HEK293 (cell line): Measurements from ENCODE around the gene ANO8.

Experiments used
- CTCF ChIA-PET: fragments of 350-600 bp; formaldehyde crosslinking; extraction: SDS; loops from one replicate; lab custom pipeline; 2021; ENCODE audit warnings: antibody characterized with exemption; lab: Yijun Ruan, JAX
- POLR2A ChIA-PET: fragments of 300-600 bp; formaldehyde crosslinking; extraction: SDS; loops from one replicate; lab custom pipeline; 2020; ENCODE audit warnings: antibody characterized with exemption, inconsistent platforms; lab: Yijun Ruan, JAX
- H3K27ac ChIP-seq: fragments of 200-500 bp; sonication (Bioruptor generic); 2 replicates; pipeline ENCODE4 v1.5.1; 2014; ENCODE audit warnings: low read depth, low read length, control low read depth, inconsistent platforms; ENCODE audit errors: extremely low read depth
- H3K36me3 ChIP-seq, 2 experiments: fragments of 200-500 bp in 1 of 2; sonication (Bioruptor generic) in 1 of 2; 1 replicate in 1 of 2; 2 replicates in 1 of 2; pipeline ENCODE4 v1.5.1; 2014 to 2017; ENCODE audit warnings: inconsistent platforms in 2 of 2, low read length in 2 of 2; ENCODE audit not compliant: control insufficient read depth in 2 of 2, insufficient read depth in 1 of 2
- H3K4me1 ChIP-seq: fragments of 200-500 bp; sonication (Bioruptor generic); 2 replicates; pipeline ENCODE4 v1.5.1; 2014; ENCODE audit warnings: mild to moderate bottlenecking, low read length, inconsistent platforms; ENCODE audit not compliant: control insufficient read depth, insufficient read depth
- H3K4me3 ChIP-seq: 2 replicates; pipeline ENCODE4 v1.5.1; 2011; ENCODE audit warnings: low read depth, mild to moderate bottlenecking, control low read depth, low read length, moderate library complexity
- H3K9me3 ChIP-seq: fragments of 200-500 bp; sonication (Bioruptor generic); 2 replicates; pipeline ENCODE4 v1.5.1; 2014; ENCODE audit warnings: low read depth, low read length, inconsistent platforms; ENCODE audit not compliant: control insufficient read depth, insufficient read depth
- FEZF1 ChIP-seq: fragments of 450-650 bp; formaldehyde crosslinking; IDR thresholded peaks from 2 replicates; pipeline ENCODE4 v1.5.1; 2016; ENCODE audit warnings: missing biosample characterization, missing genetic modification characterization
- GLIS1 ChIP-seq: fragments of 450-650 bp; formaldehyde crosslinking; IDR thresholded peaks from 2 replicates; pipeline ENCODE4 v1.5.1; 2016; ENCODE audit warnings: missing biosample characterization, missing genetic modification characterization
- ZBTB26 ChIP-seq: fragments of 450-650 bp; formaldehyde crosslinking; optimal IDR thresholded peaks from 2 replicates; pipeline ENCODE3; 2016; ENCODE audit warnings: missing biosample characterization, mild to moderate bottlenecking, missing genetic modification characterization
- ZBTB48 ChIP-seq: fragments of 450-650 bp; formaldehyde crosslinking; IDR thresholded peaks from 2 replicates; pipeline ENCODE4 v1.5.1; 2016; ENCODE audit warnings: missing biosample characterization, missing genetic modification characterization
- ZBTB49 ChIP-seq: fragments of 450-650 bp; formaldehyde crosslinking; IDR thresholded peaks from 2 replicates; pipeline ENCODE4 v1.5.1; 2016; ENCODE audit warnings: missing biosample characterization, missing genetic modification characterization, low read depth
- ZIC2 ChIP-seq: fragments of 450-650 bp; formaldehyde crosslinking; IDR thresholded peaks from 2 replicates; pipeline ENCODE4 v1.5.1; 2016; ENCODE audit warnings: missing biosample characterization, missing genetic modification characterization
- ZNF138 ChIP-seq: fragments of 450-650 bp; formaldehyde crosslinking; IDR thresholded peaks from 2 replicates; pipeline ENCODE4 v1.5.1; 2016; ENCODE audit warnings: missing biosample characterization, missing genetic modification characterization, borderline replicate concordance
- ZNF174 ChIP-seq: fragments of 450-650 bp; formaldehyde crosslinking; IDR thresholded peaks from 2 replicates; pipeline ENCODE4 v1.5.0; 2017; ENCODE audit warnings: missing biosample characterization, mild to moderate bottlenecking, missing genetic modification characterization
- ZNF214 ChIP-seq: fragments of 450-650 bp; formaldehyde crosslinking; IDR thresholded peaks from 2 replicates; pipeline ENCODE4 v1.5.1; 2017; ENCODE audit warnings: missing biosample characterization, mild to moderate bottlenecking, missing genetic modification characterization, borderline replicate concordance
- ZNF223 ChIP-seq: fragments of 450-650 bp; formaldehyde crosslinking; IDR thresholded peaks from 2 replicates; pipeline ENCODE4 v1.5.1; 2016; ENCODE audit warnings: missing biosample characterization, missing genetic modification characterization
- ZNF341 ChIP-seq: fragments of 450-650 bp; formaldehyde crosslinking; IDR thresholded peaks from 2 replicates; pipeline ENCODE4; 2016; ENCODE audit warnings: low read depth, missing biosample characterization, missing genetic modification characterization
- ZNF362 ChIP-seq: fragments of 450-650 bp; formaldehyde crosslinking; IDR thresholded peaks from 2 replicates; pipeline ENCODE4 v1.5.1; 2016; ENCODE audit warnings: missing biosample characterization, missing genetic modification characterization
- ZNF433 ChIP-seq: fragments of 450-650 bp; formaldehyde crosslinking; IDR thresholded peaks from 2 replicates; pipeline ENCODE4 v1.5.1; 2016; ENCODE audit warnings: missing biosample characterization, missing genetic modification characterization, low read depth
- ZNF501 ChIP-seq: fragments of 450-650 bp; formaldehyde crosslinking; IDR thresholded peaks from 2 replicates; pipeline ENCODE4 v1.5.1; 2016; ENCODE audit warnings: missing biosample characterization, missing genetic modification characterization
- ZNF518A ChIP-seq: fragments of 450-650 bp; formaldehyde crosslinking; conservative IDR thresholded peaks from 2 replicates; pipeline ENCODE4 v1.5.1; 2016; ENCODE audit warnings: low read depth, missing biosample characterization, missing genetic modification characterization
- ZNF521 ChIP-seq: fragments of 450-650 bp; formaldehyde crosslinking; IDR thresholded peaks from 2 replicates; pipeline ENCODE4 v1.5.1; 2017; ENCODE audit warnings: missing biosample characterization, mild to moderate bottlenecking, missing genetic modification characterization

ANO8 gene

GRCh38 chr19:17359905-17360800 is 25.5 kb upstream of the ANO8 start:
- ChIA-PET POLR2A (interaction anchor here (0.7 kb wide), 1 partner anchor 26 kb away, joined by 4 read pairs; no protein-coding TSS in a partner anchor), CTCF (interaction anchor here (0.6 to 0.8 kb wide), 3 partner anchors 25 to 588 kb away, joined by 4 read pairs; no protein-coding TSS in a partner anchor)
- no peak overlapping the region for H3K4me3 ChIP-seq
- H3K36me3 ChIP-seq = no peaks in the 10 kb centered on the region
- H3K4me1 ChIP-seq = no peaks in the 10 kb centered on the region
- H3K9me3 ChIP-seq = no peaks in the 10 kb centered on the region
- TF ChIP-seq ZNF138 (tag by site-specific recombination) (no peak), ZNF214 (tag by site-specific recombination) (no peak), ZBTB48 (tag by site-specific recombination) (no peak), ZNF518A (tag by site-specific recombination) (no peak), ZNF433 (tag by site-specific recombination) (no peak), ZBTB49 (no peak), ZNF521 (tag by site-specific recombination) (no peak), ZBTB26 (tag by site-specific recombination) (no peak), ZNF362 (tag by site-specific recombination) (no peak), ZNF223 (tag by site-specific recombination) (no peak), ZNF501 (tag by site-specific recombination) (no peak), FEZF1 (tag by site-specific recombination) (no peak), ZNF174 (tag by site-specific recombination) (no peak)
- H3K27ac ChIP-seq = no peak overlapping the region

GRCh38 chr19:17358395-17358794 is 23.7 kb upstream of the ANO8 start:
- H3K4me1 ChIP-seq = no peaks in the 10 kb centered on the region
- TF ChIP-seq GLIS1 (tag by site-specific recombination) (0 out of 2 replicates have a peak, but pooled peaks have one; percentile 12), ZNF223 (tag by site-specific recombination) (0 out of 2 replicates have a peak, but pooled peaks have one; percentile 39), ZIC2 (tag by site-specific recombination) (peak; percentile 60; the same call in 1 of the 2 replicates), ZNF341 (no peak)
- no peaks in the 10 kb centered on the region for H3K9me3 ChIP-seq
- no peak overlapping the region for H3K4me3 ChIP-seq
- CTCF ChIA-PET = interaction anchor here (1.4 kb wide), 1 partner anchor 10 kb away, joined by 3 read pairs; no protein-coding TSS in a partner anchor
- POLR2A ChIA-PET = no interaction called here
- no peaks in the 10 kb centered on the region for H3K36me3 ChIP-seq
- no peak overlapping the region for H3K27ac ChIP-seq
